Kidney epithelial cell (primary cell): ENCODE data around the gene MVB12A. TPM values are rescaled to one million over a fixed set of nuclear protein-coding genes. Genes with fewer than 3 reads are reported as not detected.
A peak's percentile ranks its signal among the peaks of the same experiment; 100 is the strongest.

Source experiments
- DNase-seq: peaks from one replicate; pipeline ENCODE4 v3.0.0-alpha.2; 2010; ENCODE audit warnings: low read depth
- H3K27me3 ChIP-seq: 2 replicates; pipeline ENCODE4 v1.6.0; 2011; ENCODE audit warnings: low read length; ENCODE audit not compliant: control insufficient read depth, insufficient read depth
- H3K36me3 ChIP-seq: 2 replicates; pipeline ENCODE4 v1.5.1; 2011; ENCODE audit warnings: low read length; ENCODE audit not compliant: control insufficient read depth, insufficient read depth
- H3K4me3 ChIP-seq: 2 replicates; pipeline ENCODE4 v1.5.1; 2011; ENCODE audit warnings: low read depth, mild to moderate bottlenecking, control low read depth, low read length
- total RNA-seq: library from RNA; depleted of rRNA; stranded (reverse); fragments of >200 nt; gene quantifications from 2 replicates; pipeline ENCODE4 v1.2.3, GENCODE V29; 2015
- TF ChIP-seq, protein P1 (sequence below): IDR thresholded peaks from 2 replicates; pipeline ENCODE4 v1.5.1; 2011; ENCODE audit warnings: mild to moderate bottlenecking, moderate library complexity, low read length, control low read depth, inconsistent platforms; ENCODE audit not compliant: insufficient read depth, poor library complexity, severe bottlenecking

Gene MVB12A
- total RNA-seq, 1 donor from 2014 or later, result 66.1 TPM

DNA sequence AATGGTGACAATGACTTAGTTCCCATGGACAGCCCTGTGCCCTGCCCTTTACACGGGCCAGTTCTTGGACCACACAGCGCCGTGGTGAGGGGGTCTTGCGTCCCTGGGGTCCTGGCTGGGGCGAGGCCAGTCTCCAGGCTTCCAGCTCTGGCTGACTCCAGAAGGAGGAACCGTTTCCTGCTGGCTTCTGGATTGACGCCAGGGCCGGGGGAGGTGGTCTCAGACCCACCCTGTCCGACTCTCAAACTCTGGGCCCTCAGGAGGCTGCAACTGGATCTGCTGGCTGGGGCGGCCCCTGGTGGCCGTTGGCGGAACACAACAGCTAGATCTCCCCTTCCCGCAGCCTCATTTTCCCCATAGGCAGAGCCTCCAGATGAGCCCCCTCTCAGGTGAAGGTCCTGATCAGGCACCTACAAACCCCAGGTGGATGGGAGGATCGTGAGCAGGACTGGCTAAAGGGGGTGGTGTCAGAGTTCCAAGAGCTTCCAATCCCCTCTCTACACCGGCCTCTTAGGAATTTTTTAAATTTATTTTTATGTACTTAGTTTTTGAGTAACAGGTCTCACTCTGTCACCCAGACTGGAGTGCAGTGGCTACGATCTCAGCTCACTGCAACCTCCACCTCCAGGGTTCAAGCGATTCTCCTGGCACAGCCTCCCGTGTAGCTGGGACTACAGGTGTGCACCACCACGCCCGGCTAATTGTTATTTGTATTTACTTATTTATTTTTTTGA lies 33.8 kb upstream of the MVB12A start:
- no peaks in the 10 kb centered on the region for H3K36me3 ChIP-seq
- H3K27me3 ChIP-seq, result peaks cover 5% of the 10 kb centered on the region
- no peak for DNase-seq
- H3K4me3 ChIP-seq, result no peak overlapping the region
- TF ChIP-seq, protein P1, sequence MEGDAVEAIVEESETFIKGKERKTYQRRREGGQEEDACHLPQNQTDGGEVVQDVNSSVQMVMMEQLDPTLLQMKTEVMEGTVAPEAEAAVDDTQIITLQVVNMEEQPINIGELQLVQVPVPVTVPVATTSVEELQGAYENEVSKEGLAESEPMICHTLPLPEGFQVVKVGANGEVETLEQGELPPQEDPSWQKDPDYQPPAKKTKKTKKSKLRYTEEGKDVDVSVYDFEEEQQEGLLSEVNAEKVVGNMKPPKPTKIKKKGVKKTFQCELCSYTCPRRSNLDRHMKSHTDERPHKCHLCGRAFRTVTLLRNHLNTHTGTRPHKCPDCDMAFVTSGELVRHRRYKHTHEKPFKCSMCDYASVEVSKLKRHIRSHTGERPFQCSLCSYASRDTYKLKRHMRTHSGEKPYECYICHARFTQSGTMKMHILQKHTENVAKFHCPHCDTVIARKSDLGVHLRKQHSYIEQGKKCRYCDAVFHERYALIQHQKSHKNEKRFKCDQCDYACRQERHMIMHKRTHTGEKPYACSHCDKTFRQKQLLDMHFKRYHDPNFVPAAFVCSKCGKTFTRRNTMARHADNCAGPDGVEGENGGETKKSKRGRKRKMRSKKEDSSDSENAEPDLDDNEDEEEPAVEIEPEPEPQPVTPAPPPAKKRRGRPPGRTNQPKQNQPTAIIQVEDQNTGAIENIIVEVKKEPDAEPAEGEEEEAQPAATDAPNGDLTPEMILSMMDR, result peak; percentile 98

DNA sequence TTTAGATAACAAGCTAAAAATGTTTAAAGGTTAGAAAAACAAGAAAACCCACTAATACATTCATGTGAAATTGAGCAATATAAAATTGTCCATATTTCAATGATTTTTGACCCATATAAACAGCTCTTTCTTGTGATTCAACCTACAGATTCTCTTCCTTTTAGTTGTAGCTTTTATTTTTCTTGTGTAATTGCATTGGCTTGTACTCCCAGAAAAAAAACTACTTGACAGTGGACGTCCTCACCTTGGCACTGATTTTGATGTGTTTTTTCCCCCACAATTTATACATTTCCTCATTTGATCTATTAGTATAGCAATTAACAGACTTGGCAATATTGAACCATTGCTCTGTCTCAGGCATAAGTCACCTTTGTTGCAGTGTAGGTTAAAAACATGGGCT lies 30.6 kb upstream of the MVB12A start:
- H3K4me3 ChIP-seq, result no peak overlapping the region
- no peaks in the 10 kb centered on the region for H3K36me3 ChIP-seq
- no peak for DNase-seq
- H3K27me3 ChIP-seq, result peaks cover 11% of the 10 kb centered on the region
- TF ChIP-seq, protein P1, result no peak

DNA sequence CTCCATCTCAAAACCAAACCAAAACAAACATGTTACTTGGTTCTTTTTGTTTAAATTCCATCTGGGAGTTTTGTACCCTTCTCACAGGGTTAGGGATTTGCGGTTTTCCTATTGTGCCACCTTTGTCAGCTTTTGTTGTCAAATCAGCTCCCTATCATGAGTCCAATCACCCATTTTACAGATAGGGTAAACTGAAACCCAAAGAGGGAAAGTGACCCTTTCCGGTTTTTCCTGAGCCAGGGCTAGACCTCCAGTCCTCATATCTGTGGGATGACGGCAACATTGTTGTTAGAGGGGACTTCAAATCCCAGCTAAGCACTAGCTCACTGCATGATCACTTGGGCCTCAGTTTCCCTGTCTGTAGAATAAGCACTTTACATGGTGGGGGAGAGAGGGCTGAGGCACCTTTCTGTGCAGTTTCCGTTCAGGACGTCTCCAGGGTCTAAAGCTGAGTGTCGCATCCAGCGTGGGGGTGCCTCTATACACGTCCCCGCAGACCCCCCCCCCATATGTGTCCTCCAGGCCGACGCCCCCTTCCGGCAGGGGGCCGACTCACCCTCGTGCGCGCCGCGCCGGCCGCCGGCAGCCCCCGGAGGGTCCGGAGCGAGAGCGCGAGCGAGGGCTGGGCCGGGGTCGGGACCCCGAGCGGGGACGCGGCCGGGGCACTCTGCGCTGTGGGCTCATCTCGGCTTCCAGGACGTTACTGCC lies 29.7 kb upstream of the MVB12A start:
- H3K27me3 ChIP-seq, result peaks cover 11% of the 10 kb centered on the region
- no peak for DNase-seq
- H3K36me3 ChIP-seq, result no peaks in the 10 kb centered on the region

DNA sequence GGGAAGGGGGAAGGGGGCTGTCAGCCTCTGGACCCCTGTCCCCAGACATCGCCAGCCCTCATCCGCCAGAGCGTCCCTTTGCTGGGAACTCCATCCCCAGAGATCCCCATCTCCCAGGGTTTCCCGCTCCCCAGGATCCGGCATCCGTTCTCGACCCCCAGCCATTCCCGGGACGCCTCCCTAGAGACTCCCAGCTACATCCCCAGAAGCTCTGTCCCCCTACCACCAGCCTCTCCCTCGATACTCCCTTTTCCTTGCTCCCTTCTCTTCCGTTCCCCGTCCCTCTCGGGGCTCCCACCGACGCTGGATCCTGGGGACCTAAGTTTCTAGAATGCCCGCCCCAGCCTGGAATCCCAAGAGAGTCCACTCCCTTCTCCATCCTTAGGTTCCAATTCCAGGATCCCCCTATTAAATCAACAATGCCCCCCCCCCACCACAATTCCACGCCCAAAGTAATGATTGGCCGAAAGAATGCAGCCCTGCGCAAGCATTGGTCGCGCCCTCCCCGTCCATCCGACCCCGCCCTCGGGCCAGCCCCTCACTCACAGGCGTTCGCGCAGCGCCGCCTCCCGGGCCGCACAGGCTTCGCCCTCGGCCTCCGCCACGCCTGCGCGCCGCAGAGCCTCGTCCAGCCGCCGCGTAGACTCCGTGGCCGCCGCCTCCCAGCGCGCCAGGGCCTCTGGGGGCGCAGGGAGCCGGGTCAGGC lies 29.0 kb upstream of the MVB12A start:
- Histone ChIP-seq H3K4me3 (peak overlapping the region; percentile 47), H3K27me3 (peaks cover 11% of the 10 kb centered on the region), H3K36me3 (no peaks in the 10 kb centered on the region)
- TF ChIP-seq, protein P1, result peak; percentile 56
- DNase-seq, result peak; percentile 59

More for the DNA sequence above, 29.7 kb upstream of the MVB12A start:
- TF ChIP-seq, protein P1, result no peak
- H3K4me3 ChIP-seq, result peak overlapping the region; percentile 47

DNA sequence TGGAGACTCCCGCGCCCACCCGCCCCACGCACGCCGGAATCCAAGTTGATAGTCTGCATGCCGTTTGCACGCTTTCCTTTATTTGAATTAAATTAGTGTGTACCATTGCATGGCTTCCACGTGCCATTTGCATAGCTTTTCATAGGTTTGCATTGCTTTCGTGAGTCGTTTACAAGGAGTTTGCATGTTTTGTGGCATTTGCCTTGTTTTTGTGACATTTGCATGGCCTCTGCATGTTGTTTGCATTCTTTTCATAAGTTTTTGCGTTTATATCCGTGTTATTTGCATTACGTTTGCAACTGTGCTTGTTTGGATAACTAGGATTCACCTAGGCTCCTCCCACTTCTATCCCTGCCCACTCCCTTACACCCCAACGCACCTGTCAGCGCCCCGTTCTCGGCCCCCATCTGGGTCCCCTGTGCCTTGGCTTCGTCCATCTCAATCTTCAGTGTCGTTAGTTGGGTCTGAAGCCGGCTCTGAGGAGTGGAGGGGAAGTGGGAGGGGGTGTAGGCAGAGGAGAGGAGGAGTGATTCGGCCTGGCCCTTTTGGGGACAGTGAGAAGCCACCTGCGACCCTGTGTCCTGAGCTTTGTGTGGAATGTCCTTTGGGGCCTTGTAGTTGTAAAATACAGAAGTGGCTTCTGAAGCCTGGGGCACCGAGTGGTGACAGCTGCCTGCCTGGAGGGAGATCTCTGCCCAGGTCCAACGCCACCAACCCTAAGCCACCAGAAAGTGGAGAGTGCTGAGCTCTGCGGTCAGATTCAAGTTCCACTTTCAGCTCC lies 28.3 kb upstream of the MVB12A start:
- DNase-seq, result no peak
- Histone ChIP-seq H3K36me3 (no peaks in the 10 kb centered on the region), H3K27me3 (peaks cover 11% of the 10 kb centered on the region), H3K4me3 (peak overlapping the region; percentile 24)
- TF ChIP-seq, protein P1, result no peak
